IMR-90 (cell line): ENCODE results near the gene LYRM2. TPM values are rescaled to one million over a fixed set of nuclear protein-coding genes. Genes with fewer than 3 reads are reported as not detected.

Experiments
- ATAC-seq: fragments of 200-7000 bp; cut with Tn5 transposase; 2 replicates; pipeline ENCODE4 v1.9.1; 2020; ENCODE audit warnings: low read depth, mild to moderate bottlenecking, moderate library complexity
- BruUV-seq: library from RNA; stranded (reverse); fragments of 400-500 nt; replicated peaks from 2 replicates; lab custom pipeline; 2021; lab: Mats Ljungman, UMichigan
- CTCF ChIA-PET: fragments of 300-600 bp; formaldehyde crosslinking; extraction: SDS; loops from one replicate; lab custom pipeline; 2021; ENCODE audit warnings: antibody characterized with exemption; lab: Yijun Ruan, JAX
- POLR2A ChIA-PET: fragments of 300-600 bp; sonication (Branson Sonifier 250); formaldehyde crosslinking; loops from one replicate; lab custom pipeline; 2022; ENCODE audit warnings: antibody characterized with exemption; ENCODE audit not compliant: unreplicated experiment; lab: Charles Lee
- DNase-seq: peaks from one replicate; pipeline ENCODE4 v3.0.0; 2013
- H2AFZ ChIP-seq: replicated peaks from 2 replicates; pipeline ENCODE3; 2013; ENCODE audit warnings: low read length, mild to moderate bottlenecking; ENCODE audit not compliant: poor library complexity
- H2AK5ac ChIP-seq: 2 replicates; pipeline ENCODE4 v1.6.1; 2013; ENCODE audit warnings: low read depth, low read length, inconsistent platforms
- H2AK9ac ChIP-seq: replicated peaks from 2 replicates; pipeline ENCODE3; 2013; ENCODE audit warnings: mild to moderate bottlenecking, low read depth, low read length, moderate library complexity; ENCODE audit not compliant: poor library complexity
- H2BK120ac ChIP-seq: 2 replicates; pipeline ENCODE4 v1.6.1; 2013; ENCODE audit warnings: low read depth, low read length, inconsistent platforms
- H2BK15ac ChIP-seq: 3 replicates; pipeline ENCODE4 v1.6.1; 2013; ENCODE audit warnings: low read depth, low read length, inconsistent platforms
- H2BK20ac ChIP-seq: 2 replicates; pipeline ENCODE4 v1.6.1; 2013; ENCODE audit warnings: low read depth, mild to moderate bottlenecking, inconsistent platforms, low read length, moderate library complexity
- H2BK5ac ChIP-seq: 2 replicates; pipeline ENCODE4 v1.6.1; 2013; ENCODE audit warnings: mild to moderate bottlenecking, low read depth, low read length, inconsistent platforms; ENCODE audit not compliant: poor library complexity, severe bottlenecking
- H3K14ac ChIP-seq: replicated peaks from 2 replicates; pipeline ENCODE4 v1.6.1; 2013; ENCODE audit warnings: low read depth, low read length, inconsistent platforms
- H3K18ac ChIP-seq: 2 replicates; pipeline ENCODE4 v1.6.1; 2013; ENCODE audit warnings: low read depth, low read length, control low read depth
- H3K23ac ChIP-seq: 2 replicates; pipeline ENCODE4 v1.6.1; 2013; ENCODE audit warnings: low read depth, low read length, inconsistent platforms
- H3K27ac ChIP-seq: 2 replicates; pipeline ENCODE4 v1.5.1; 2013; ENCODE audit warnings: mild to moderate bottlenecking, control low read depth, low read length; ENCODE audit not compliant: insufficient read depth
- H3K27me3 ChIP-seq: 2 replicates; pipeline ENCODE4 v1.6.1; 2013; ENCODE audit warnings: low read length; ENCODE audit not compliant: control insufficient read depth, insufficient read depth
- H3K36me3 ChIP-seq: 2 replicates; pipeline ENCODE4 v1.6.1; 2013; ENCODE audit warnings: low read length, mixed read lengths; ENCODE audit not compliant: control insufficient read depth, insufficient read depth
- H3K4ac ChIP-seq: 2 replicates; pipeline ENCODE4 v1.6.1; 2013; ENCODE audit warnings: low read depth, low read length, inconsistent platforms
- H3K4me1 ChIP-seq: 2 replicates; pipeline ENCODE4 v1.6.1; 2013; ENCODE audit warnings: low read length, mixed read lengths; ENCODE audit not compliant: control insufficient read depth, insufficient read depth
- H3K4me2 ChIP-seq: 2 replicates; pipeline ENCODE4 v1.6.1; 2013; ENCODE audit warnings: low read depth, mild to moderate bottlenecking, control low read depth, low read length, moderate library complexity
- H3K4me3 ChIP-seq: 2 replicates; pipeline ENCODE4 v1.5.1; 2013; ENCODE audit warnings: low read depth, mild to moderate bottlenecking, control low read depth, low read length, moderate library complexity; ENCODE audit not compliant: insufficient read depth
- H3K56ac ChIP-seq: 2 replicates; pipeline ENCODE4 v1.6.1; 2013; ENCODE audit warnings: low read length, inconsistent platforms; ENCODE audit not compliant: insufficient read depth; ENCODE audit errors: extremely low read depth
- H3K79me1 ChIP-seq, 2 experiments: 2 replicates each; pipeline ENCODE4 v1.6.1; 2013; ENCODE audit warnings: low read length in 2 of 2, inconsistent platforms in 1 of 2, low read depth in 1 of 2
- H3K9ac ChIP-seq: 2 replicates; pipeline ENCODE4 v1.6.1; 2013; ENCODE audit warnings: low read depth, low read length, control low read depth
- H3K9me1 ChIP-seq: 2 replicates; pipeline ENCODE4 v1.6.1; 2013; ENCODE audit warnings: low read length, inconsistent platforms; ENCODE audit not compliant: insufficient read depth
- H3K9me3 ChIP-seq: 2 replicates; pipeline ENCODE4 v1.6.1; 2013; ENCODE audit warnings: low read length; ENCODE audit not compliant: control insufficient read depth, insufficient read depth
- H4K20me1 ChIP-seq: 2 replicates; pipeline ENCODE4 v1.6.1; 2013; ENCODE audit warnings: low read length, inconsistent platforms; ENCODE audit not compliant: insufficient read depth
- H4K5ac ChIP-seq: 2 replicates; pipeline ENCODE4 v1.6.1; 2013; ENCODE audit warnings: mild to moderate bottlenecking, low read depth, low read length, control low read depth
- H4K8ac ChIP-seq, 2 experiments: 2 replicates each; pipeline ENCODE4 v1.6.1; 2013; ENCODE audit warnings: low read depth in 2 of 2, low read length in 2 of 2, control low read depth in 1 of 2, inconsistent platforms in 1 of 2
- H4K91ac ChIP-seq: 2 replicates; pipeline ENCODE4 v1.6.1; 2013; ENCODE audit warnings: low read depth, low read length, inconsistent platforms; ENCODE audit not compliant: insufficient read depth
- CEBPB ChIP-seq: IDR thresholded peaks from 2 replicates; pipeline ENCODE4 v1.6.1; 2012; ENCODE audit warnings: low read depth, low read length, improper control_type of control experiment
- POLR2A ChIP-seq: IDR thresholded peaks from 2 replicates; pipeline ENCODE4 v1.6.1; 2012; ENCODE audit warnings: mild to moderate bottlenecking, low read depth, low read length
- RCOR1 ChIP-seq: IDR thresholded peaks from 2 replicates; pipeline ENCODE4 v1.6.1; 2012; ENCODE audit warnings: mild to moderate bottlenecking, low read length, improper control_type of control experiment; ENCODE audit not compliant: insufficient replicate concordance
- SMC3 ChIP-seq: fragments of 150-350 bp; IDR thresholded peaks from 2 replicates; pipeline ENCODE4 v1.6.1; 2016; ENCODE audit warnings: low read depth, mild to moderate bottlenecking, antibody characterized with exemption, low read length, moderate library complexity
- WGBS, 2 experiments: methylation state at CpG; one replicate each; pipeline versions ENCODE4 v1.1.5 to v1.1.7; 2013; ENCODE audit warnings: missing lambda C conversion rate in 2 of 2; ENCODE audit not compliant: insufficient read length in 1 of 2; ENCODE audit errors: extremely low coverage in 2 of 2; 5-methylcytosine and 5-hydroxymethylcytosine counted together
- dilution Hi-C: fragments of 300-500 bp; cut with HindIII; formaldehyde crosslinking; loops from one replicate; pipeline ENCODE4 v1.14.3; 2018; ENCODE audit warnings: low sequenced_read_pairs; ENCODE audit not compliant: unreplicated experiment
- in situ Hi-C: fragments of 300-500 bp; cut with MboI; formaldehyde crosslinking; loops from 3 replicates; pipeline ENCODE4 v1.14.3; 2019; ENCODE audit warnings: low sequenced_read_pairs, inconsistent platforms, mixed read lengths
- intact Hi-C: fragments of 100-400 bp; cut with micrococcal nuclease; formaldehyde crosslinking; loops from 2 replicates; pipeline ENCODE4 v1.10.0; 2022
- polyA plus RNA-seq, 3 experiments: library from polyadenylated mRNA; depleted of rRNA; stranded (reverse); fragments of >200 nt; gene quantifications; 2 replicates each; pipeline ENCODE4 v1.2.3, GENCODE V29; 2012; ENCODE audit warnings: low replicate concordance in 1 of 3
- total RNA-seq: library from RNA; depleted of rRNA; stranded (reverse); fragments of >200 nt; gene quantifications from 2 replicates; pipeline ENCODE4 v1.2.3, GENCODE V29; 2012

The LYRM2 gene
- total and polyA plus RNA-seq, 2 of the 4 experiments (the other 2 are of a cell fraction), result 14.0 to 24.0 TPM

- CTCF ChIA-PET, result no interaction called here
These were observed 22.4 kb upstream of the LYRM2 start for GRCh38 chr6:89660981-89661380.

More at GRCh38 chr6:89660981-89661380, 22.4 kb upstream of the LYRM2 start:
- Histone ChIP-seq H3K4ac (no peak overlapping the region), H3K9me3 (no peaks in the 10 kb centered on the region), H3K18ac (no peak overlapping the region), H4K91ac (no peak overlapping the region), H4K8ac (no peak overlapping the region), H3K27me3 (no peaks in the 10 kb centered on the region), H3K36me3 (peaks cover 34% of the 10 kb centered on the region), H2BK20ac (no peak overlapping the region), H2BK5ac (no peak overlapping the region), H2BK15ac (no peak overlapping the region), H2AK9ac (no peak overlapping the region), H3K4me3 (no peak overlapping the region), H3K9me1 (0 out of 2 replicates have a peak, but pooled peaks cover 7% of the 10 kb centered on the region), H3K9ac (no peak overlapping the region), H2BK120ac (no peak overlapping the region), H2AFZ (no peak overlapping the region), H3K79me1 (no peaks in the 10 kb centered on the region), H3K56ac (no peak overlapping the region), H2AK5ac (no peak overlapping the region), H3K27ac (no peak overlapping the region), H3K23ac (no peak overlapping the region), H4K5ac (no peak overlapping the region), H3K14ac (no peak overlapping the region), H3K4me2 (no peak overlapping the region), H3K4me1 (no peaks in the 10 kb centered on the region), H4K20me1 (no peaks in the 10 kb centered on the region)
- ATAC-seq (no peak), DNase-seq (no peak)
- no TSS peak for BruUV-seq
- POLR2A ChIA-PET, result no interaction called here
- 86% methylated on average over 1 of the region's 4 CpGs; no CpG with 5 or more reads in 1 of the 2 experiments for WGBS, 2 experiments
- in situ Hi-C loops, result no loop called here
- dilution Hi-C loops, result no loop called here
- TF ChIP-seq POLR2A (no peak), CEBPB (no peak), SMC3 (no peak), RCOR1 (no peak)
- intact Hi-C loops, result no loop called here
